Activated T-helper 9 cell treated with anti-CD3 and anti-CD28 coated beads, Interleukin-2, amount 50 U/mL, for 16 hours (primary cell): Measurements from ENCODE around the gene ELAVL3.

Source experiments
- DNase-seq: peaks from one replicate; pipeline ENCODE4 v3.0.0-alpha.2; 2020; ENCODE audit warnings: low read depth

Gene ELAVL3

GRCh38 chr19:11480715-11481533 is at the start of gene ELAVL3:
TSS of gene ELAVL3 (minus strand) at chr19:11481046. CDS start at chr19:11480608, 438 bp downstream.
- DNase-seq, result no peak

- no peak for DNase-seq
Observed at GRCh38 chr19:11530432-11530831, 49.6 kb upstream of the ELAVL3 start.

GRCh38 chr19:11528551-11529341 is 47.9 kb upstream of the ELAVL3 start, which contains the start of gene ECSIT:
TSS of gene ECSIT (minus strand) at chr19:11529134. CDS start at chr19:11519170, 9,964 bp downstream.
- peak; percentile 87 for DNase-seq

GRCh38 chr19:11519138-11519537 is 38.3 kb upstream of the ELAVL3 start:
- DNase-seq, result no peak

GRCh38 chr19:11513946-11514345 is 33.1 kb upstream of the ELAVL3 start:
- no peak for DNase-seq

GRCh38 chr19:11510444-11510843 is 29.6 kb upstream of the ELAVL3 start:
- DNase-seq, result no peak

GRCh38 chr19:11507370-11508078 is 26.7 kb upstream of the ELAVL3 start:
- no peak for DNase-seq

- no peak for DNase-seq
Observed at GRCh38 chr19:11506967-11507366, 26.1 kb upstream of the ELAVL3 start.

GRCh38 chr19:11506101-11506555 is 25.3 kb upstream of the ELAVL3 start:
- DNase-seq, result no peak

- peak; percentile 90 for DNase-seq
Observed at GRCh38 chr19:11505504-11506100, 24.8 kb upstream of the ELAVL3 start, which contains the start of gene ZNF653. TSS of gene ZNF653 (minus strand) at chr19:11505839. CDS start at chr19:11505786, 53 bp downstream.

GRCh38 chr19:11505032-11505503 is 24.2 kb upstream of the ELAVL3 start:
- peak; percentile 93 for DNase-seq

- DNase-seq, result no peak
Observed at GRCh38 chr19:11504502-11505031, 23.7 kb upstream of the ELAVL3 start.

GRCh38 chr19:11499890-11500420 is 19.1 kb upstream of the ELAVL3 start:
- DNase-seq, result no peak

- no peak for DNase-seq
Observed at GRCh38 chr19:11499220-11499726, 18.4 kb upstream of the ELAVL3 start.

GRCh38 chr19:11496391-11497163 is 15.7 kb upstream of the ELAVL3 start:
- DNase-seq, result peak; percentile 52

GRCh38 chr19:11495885-11496284 is 15.0 kb upstream of the ELAVL3 start:
- DNase-seq, result no peak

GRCh38 chr19:11495481-11495880 is 14.6 kb upstream of the ELAVL3 start:
- DNase-seq, result no peak

- no peak for DNase-seq
Observed at GRCh38 chr19:11494634-11495285, 13.9 kb upstream of the ELAVL3 start.

- no peak for DNase-seq
Observed at GRCh38 chr19:11489378-11489777, 8.5 kb upstream of the ELAVL3 start.
